Measurements from ENCODE around the gene HYI. TPM values are rescaled to one million over a fixed set of nuclear protein-coding genes. Genes with fewer than 3 reads are reported as not detected.
"Not testable (repeated sequence)": the region's sequence is repeated elsewhere in the genome, so short reads cannot be mapped to it uniquely, and the experiment has no call there.

HYI gene, protein sequence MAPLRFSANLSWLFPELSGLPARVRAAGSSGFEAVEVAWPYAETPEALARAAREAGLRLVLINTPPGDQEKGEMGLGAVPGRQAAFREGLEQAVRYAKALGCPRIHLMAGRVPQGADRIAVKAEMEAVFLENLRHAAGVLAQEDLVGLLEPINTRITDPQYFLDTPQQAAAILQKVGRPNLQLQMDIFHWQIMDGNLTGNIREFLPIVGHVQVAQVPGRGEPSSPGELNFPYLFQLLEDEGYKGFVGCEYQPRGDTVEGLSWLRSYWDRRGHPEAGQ
- 1 to 10 TPM; 5.5 to 5.7 TPM for total RNA-seq
- polyA plus RNA-seq, result 2.4 TPM

DNA sequence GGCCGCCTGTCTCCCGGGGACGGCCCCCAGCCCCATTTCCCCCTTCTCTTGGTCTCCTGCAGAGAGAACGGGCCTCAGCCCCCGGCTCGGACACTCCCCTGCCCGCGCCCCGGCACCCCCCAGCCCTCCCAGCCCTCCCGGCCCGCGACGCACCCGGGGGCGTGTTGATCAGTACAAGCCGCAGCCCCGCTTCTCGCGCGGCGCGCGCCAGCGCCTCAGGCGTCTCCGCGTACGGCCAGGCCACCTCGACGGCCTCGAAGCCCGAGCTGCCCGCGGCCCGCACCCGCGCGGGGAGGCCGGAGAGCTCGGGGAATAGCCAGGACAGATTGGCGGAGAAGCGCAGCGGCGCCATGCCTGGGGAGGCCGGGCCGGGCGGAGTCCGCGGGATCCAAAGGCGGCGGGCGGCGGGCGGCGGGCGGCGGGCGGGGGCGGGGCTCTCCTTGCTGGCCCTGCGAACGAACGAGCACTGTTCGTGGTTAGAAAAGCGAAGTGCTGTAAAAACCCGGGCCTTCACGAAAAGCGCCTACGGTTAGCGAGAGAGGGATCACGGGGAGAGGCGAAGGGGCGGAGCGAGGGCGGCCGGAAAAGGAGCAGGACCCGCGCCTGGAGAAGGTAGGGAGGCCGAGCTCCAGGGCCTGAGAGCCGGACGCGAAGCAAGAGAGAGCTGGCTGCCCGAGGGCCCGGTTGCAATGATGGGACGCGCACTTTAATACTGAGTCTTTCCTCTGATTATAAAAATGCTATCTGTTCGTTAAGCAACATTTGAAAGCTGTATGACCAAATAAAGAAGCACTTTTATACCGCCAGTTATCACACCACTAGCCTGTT is at the start of gene HYI:
TSS of gene HYI (minus strand) at position 490 of the 828 bp plus-strand sequence. CDS start at position 352, 138 bp downstream.
- POLR2A ChIA-PET, result interaction anchor here (1.0 kb wide), 1 partner anchor 9 kb away, joined by 3 read pairs; no protein-coding TSS in a partner anchor
- peaks cover 19 to 27% (median 19%) of the 10 kb centered on the region in 3 donors for H3K4me1 Mint-ChIP-seq
- peak; percentile 42 to 74 (median 50) for DNase-seq
- peaks cover 5% of the 10 kb centered on the region for H3K27me3 ChIP-seq (ENCODE audit: insufficient read depth, low read length, poor library complexity, severe bottlenecking)
- peaks cover 9 to 33% of the 10 kb centered on the region in 2 donors for H3K27me3 Mint-ChIP-seq
- H3K36me3 ChIP-seq (ENCODE audit: insufficient read depth, low read length), result peaks cover 14% of the 10 kb centered on the region
- peak within 1 kb of the TSS; percentile 59 to 96 (median 87) for H3K27ac Mint-ChIP-seq
- no peak within 1 kb of the TSS for H3K27ac ChIP-seq (ENCODE audit: low read depth, low read length)
- CTCF ChIA-PET, result interaction anchor here (1.4 kb wide), 1 partner anchor 10 kb away, joined by 6 read pairs; no protein-coding TSS in a partner anchor
- peak within 1 kb of the TSS; percentile 84 to 93 (median 88) for H3K4me3 Mint-ChIP-seq
- H3K36me3 Mint-ChIP-seq, result peaks cover 0 to 33% (median 13%) of the 10 kb centered on the region in 3 donors
- peak within 1 kb of the TSS; percentile 73 for H3K4me3 ChIP-seq (ENCODE audit: low read length)
- H3K9me3 ChIP-seq (ENCODE audit: low read length), result no peaks in the 10 kb centered on the region
- no peaks in the 10 kb centered on the region for H3K9me3 Mint-ChIP-seq
- H3K4me1 ChIP-seq (ENCODE audit: insufficient read depth, low read length), result peaks cover 9% of the 10 kb centered on the region

DNA sequence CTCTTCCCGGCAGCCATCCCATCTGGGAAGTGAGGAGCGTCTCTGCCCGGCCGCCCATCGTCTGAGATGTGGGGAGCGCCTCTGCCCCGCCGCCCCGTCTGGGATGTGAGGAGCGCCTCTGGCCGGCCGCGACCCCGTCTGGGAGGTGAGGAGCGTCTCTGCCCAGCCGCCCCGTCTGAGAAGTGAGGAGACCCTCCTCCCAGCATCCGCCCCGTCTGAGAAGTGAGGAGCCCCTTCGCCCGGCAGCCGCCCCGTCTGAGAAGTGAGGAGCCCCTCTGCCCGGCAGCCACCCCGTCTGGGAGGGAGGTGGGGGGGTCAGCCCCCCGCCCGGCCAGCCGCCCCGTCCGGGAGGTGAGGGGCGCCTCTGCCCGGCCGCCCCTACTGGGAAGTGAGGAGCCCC is 48.1 kb upstream of the HYI start:
- H3K36me3 ChIP-seq (ENCODE audit: insufficient read depth, low read length); H3K36me3 Mint-ChIP-seq; H3K27ac ChIP-seq (ENCODE audit: low read depth, low read length); H3K4me3 Mint-ChIP-seq; H3K4me1 ChIP-seq (ENCODE audit: insufficient read depth, low read length); POLR2A ChIA-PET; H3K4me1 Mint-ChIP-seq; H3K27me3 ChIP-seq (ENCODE audit: insufficient read depth, low read length, poor library complexity, severe bottlenecking); H3K9me3 ChIP-seq (ENCODE audit: low read length); H3K4me3 ChIP-seq (ENCODE audit: low read length); DNase-seq; H3K27ac Mint-ChIP-seq; CTCF ChIA-PET; H3K9me3 Mint-ChIP-seq: not testable (repeated sequence)
- peaks cover 15 to 43% of the 10 kb centered on the region in 2 donors for H3K27me3 Mint-ChIP-seq

DNA sequence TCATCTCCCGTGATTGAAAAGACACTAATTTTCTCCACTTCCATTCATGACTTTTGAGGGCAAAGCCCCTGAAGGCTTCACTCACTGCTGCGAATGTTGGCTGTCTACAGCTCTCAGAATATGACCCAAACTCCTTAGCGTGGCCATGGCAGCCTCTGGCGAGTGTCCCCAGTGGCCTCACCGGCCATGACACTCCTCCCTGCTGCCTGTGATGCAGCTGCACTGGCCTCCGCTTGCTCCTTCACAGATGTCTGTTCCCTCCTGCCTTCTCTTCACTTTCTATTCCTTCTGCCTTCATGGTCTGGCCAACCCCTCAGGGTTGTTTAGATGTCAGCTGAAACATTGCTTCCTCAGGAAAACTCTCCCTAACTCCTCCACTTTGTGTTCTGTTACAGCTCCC is 46.2 kb upstream of the HYI start:
- no peaks in the 10 kb centered on the region for H3K9me3 Mint-ChIP-seq
- POLR2A ChIA-PET, result no interaction called here

DNA sequence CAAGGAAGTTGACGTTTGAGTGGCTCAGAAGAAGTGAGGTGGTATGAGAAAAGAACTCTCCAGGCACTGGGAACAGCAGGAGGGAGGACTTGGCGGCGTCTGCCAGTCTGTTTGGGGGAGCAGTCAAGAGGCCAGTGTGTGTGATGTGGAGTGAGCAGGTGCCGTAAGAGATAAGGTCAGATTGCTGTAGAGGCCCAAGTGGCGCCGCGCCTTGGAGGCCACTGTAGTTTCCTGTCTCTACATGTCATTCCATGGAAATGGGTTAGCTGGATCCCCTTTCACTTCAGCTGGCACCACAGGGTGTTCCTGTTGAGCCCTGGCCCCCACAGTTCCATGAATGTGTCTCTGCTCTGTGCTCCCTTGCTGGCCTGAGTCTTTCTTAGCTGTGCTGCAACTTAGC is 41.5 kb upstream of the HYI start:
- Histone ChIP-seq H3K9me3 (ENCODE audit: low read length) (no peaks in the 10 kb centered on the region), H3K4me1 (ENCODE audit: insufficient read depth, low read length) (no peaks in the 10 kb centered on the region), H3K36me3 (ENCODE audit: insufficient read depth, low read length) (no peaks in the 10 kb centered on the region), H3K27ac (ENCODE audit: low read depth, low read length) (no peak overlapping the region), H3K4me3 (ENCODE audit: low read length) (no peak overlapping the region), H3K27me3 (ENCODE audit: insufficient read depth, low read length, poor library complexity, severe bottlenecking) (no peaks in the 10 kb centered on the region)
- no peaks in the 10 kb centered on the region for H3K4me1 Mint-ChIP-seq
- peaks cover 9 to 19% (median 12%) of the 10 kb centered on the region in 5 donors for H3K9me3 Mint-ChIP-seq
- CTCF ChIA-PET, result no interaction called here
- no peak overlapping the region for H3K4me3 Mint-ChIP-seq
- POLR2A ChIA-PET, result no interaction called here
- no peak overlapping the region for H3K27ac Mint-ChIP-seq
- H3K36me3 Mint-ChIP-seq, result peaks cover 0 to 14% (median 0%) of the 10 kb centered on the region in 3 donors
- DNase-seq, result no peak
- peaks cover 13 to 38% of the 10 kb centered on the region in 2 donors for H3K27me3 Mint-ChIP-seq

More for the DNA sequence above, 46.2 kb upstream of the HYI start:
- Mint-ChIP-seq H3K36me3 (no peaks in the 10 kb centered on the region), H3K4me1 (no peaks in the 10 kb centered on the region), H3K4me3 (no peak overlapping the region), H3K27me3 (peaks cover 12 to 46% of the 10 kb centered on the region in 2 donors), H3K27ac (no peak overlapping the region)
- H3K9me3 ChIP-seq (ENCODE audit: low read length), result no peaks in the 10 kb centered on the region
- H3K4me1 ChIP-seq (ENCODE audit: insufficient read depth, low read length), result no peaks in the 10 kb centered on the region
- no peaks in the 10 kb centered on the region for H3K36me3 ChIP-seq (ENCODE audit: insufficient read depth, low read length)
- H3K4me3 ChIP-seq (ENCODE audit: low read length), result no peak overlapping the region
- CTCF ChIA-PET, result no interaction called here
- no peak for DNase-seq
- H3K27me3 ChIP-seq (ENCODE audit: insufficient read depth, low read length, poor library complexity, severe bottlenecking), result no peaks in the 10 kb centered on the region
- H3K27ac ChIP-seq (ENCODE audit: low read depth, low read length), result no peak overlapping the region

DNA sequence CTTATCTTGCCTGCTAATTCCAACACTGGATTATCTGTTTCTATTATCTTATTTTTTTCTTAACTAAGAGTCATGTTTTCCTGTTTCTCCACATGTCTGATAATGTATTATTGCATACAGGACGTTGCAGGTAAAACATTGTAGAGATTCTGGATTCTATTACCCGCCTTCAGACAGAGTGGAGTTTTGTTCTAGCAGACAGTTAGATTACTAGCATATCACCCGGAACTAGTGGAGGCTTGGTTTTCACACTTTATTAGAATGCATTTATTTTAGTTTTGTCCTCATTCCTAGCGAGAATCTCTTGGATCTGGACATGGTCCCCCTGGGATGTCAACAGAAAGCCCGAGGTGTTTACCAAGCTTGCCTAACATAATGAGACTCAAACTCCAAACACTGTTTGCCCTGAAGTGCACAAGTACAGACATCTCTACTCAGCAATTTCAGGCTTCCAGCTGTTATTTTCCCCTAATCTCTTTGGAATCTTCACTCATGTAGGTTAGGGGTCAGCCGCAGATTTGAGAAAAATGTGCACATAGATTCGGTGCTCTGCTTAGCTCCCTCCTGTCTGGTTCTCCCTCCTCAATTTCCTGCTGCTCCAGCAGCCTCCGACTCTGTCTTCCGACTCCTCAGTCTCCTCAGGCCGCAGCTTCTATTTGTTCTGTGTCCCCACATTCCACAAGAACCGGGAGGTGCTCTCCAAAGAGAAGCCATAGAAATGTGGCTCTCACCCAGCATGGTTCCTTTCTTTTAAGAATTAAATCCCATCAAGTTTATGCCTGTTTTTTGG is 40.1 kb upstream of the HYI start:
- ChIA-PET POLR2A (no interaction called here), CTCF (no interaction called here)
- peak overlapping the region in 1 of 7 donors; percentile 2 for H3K4me3 Mint-ChIP-seq
- Histone ChIP-seq H3K4me1 (ENCODE audit: insufficient read depth, low read length) (no peaks in the 10 kb centered on the region), H3K4me3 (ENCODE audit: low read length) (no peak overlapping the region), H3K9me3 (ENCODE audit: low read length) (no peaks in the 10 kb centered on the region), H3K36me3 (ENCODE audit: insufficient read depth, low read length) (no peaks in the 10 kb centered on the region), H3K27ac (ENCODE audit: low read depth, low read length) (no peak overlapping the region), H3K27me3 (ENCODE audit: insufficient read depth, low read length, poor library complexity, severe bottlenecking) (no peaks in the 10 kb centered on the region)
- no peak for DNase-seq
- peaks cover 2 to 18% (median 3%) of the 10 kb centered on the region in 3 donors for H3K36me3 Mint-ChIP-seq
- peaks cover 21 to 32% (median 24%) of the 10 kb centered on the region in 5 donors for H3K9me3 Mint-ChIP-seq
- H3K27ac Mint-ChIP-seq, result no peak overlapping the region
- H3K27me3 Mint-ChIP-seq, result peaks cover 15 to 33% of the 10 kb centered on the region in 2 donors
- H3K4me1 Mint-ChIP-seq, result no peaks in the 10 kb centered on the region

DNA sequence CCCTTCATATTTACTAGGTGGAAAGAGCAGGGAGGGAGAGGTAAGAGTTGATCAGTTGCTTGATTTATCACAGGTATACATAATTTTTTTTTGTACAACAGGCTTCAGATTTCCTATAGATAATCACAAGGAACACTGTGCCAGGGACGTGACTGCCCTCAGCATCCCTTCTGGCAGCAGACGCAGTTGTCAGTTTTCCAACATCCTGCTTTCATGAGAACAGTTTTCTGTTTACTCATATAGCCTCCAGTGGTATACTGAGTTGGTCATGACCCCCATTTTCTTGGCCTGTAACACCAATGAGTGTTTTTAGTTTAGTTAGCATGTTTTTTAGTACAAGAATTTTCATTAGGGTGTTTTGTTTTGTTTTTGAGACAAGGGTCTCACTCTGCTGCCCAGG is 39.1 kb upstream of the HYI start:
- POLR2A ChIA-PET, result no interaction called here
- H3K9me3 Mint-ChIP-seq, result peaks cover 27 to 41% (median 32%) of the 10 kb centered on the region in 5 donors
- Histone ChIP-seq H3K4me3 (ENCODE audit: low read length) (no peak overlapping the region), H3K27me3 (ENCODE audit: insufficient read depth, low read length, poor library complexity, severe bottlenecking) (no peaks in the 10 kb centered on the region), H3K9me3 (ENCODE audit: low read length) (no peaks in the 10 kb centered on the region), H3K36me3 (ENCODE audit: insufficient read depth, low read length) (no peaks in the 10 kb centered on the region), H3K4me1 (ENCODE audit: insufficient read depth, low read length) (no peaks in the 10 kb centered on the region), H3K27ac (ENCODE audit: low read depth, low read length) (no peak overlapping the region)
- no peak for DNase-seq
- H3K27me3 Mint-ChIP-seq, result peaks cover 17 to 29% of the 10 kb centered on the region in 2 donors
- no peak overlapping the region for H3K27ac Mint-ChIP-seq
- peaks cover 2 to 24% (median 6%) of the 10 kb centered on the region in 3 donors for H3K36me3 Mint-ChIP-seq
- H3K4me1 Mint-ChIP-seq, result no peaks in the 10 kb centered on the region
- H3K4me3 Mint-ChIP-seq, result no peak overlapping the region
- CTCF ChIA-PET, result no interaction called here

DNA sequence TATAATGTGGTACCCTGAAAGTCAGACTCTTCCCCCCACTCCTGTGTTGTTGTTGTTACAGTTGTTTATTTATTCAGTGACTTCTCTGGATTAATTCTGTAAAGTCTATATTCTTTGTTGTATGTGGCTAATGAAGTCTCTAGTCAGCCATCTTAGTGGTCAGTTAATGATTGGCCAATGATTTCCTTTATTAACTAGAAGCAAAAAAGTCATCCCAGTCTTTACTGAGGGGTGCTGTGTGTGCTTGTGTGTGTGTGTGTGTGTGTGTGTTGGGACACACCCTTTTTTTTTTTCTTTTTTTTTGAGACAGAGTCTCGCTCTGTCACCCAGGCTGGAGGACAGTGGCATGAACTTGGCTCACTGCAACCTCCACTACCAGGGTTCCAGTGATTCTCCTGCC is 37.3 kb upstream of the HYI start:
- Mint-ChIP-seq H3K4me3 (no peak overlapping the region), H3K9me3 (peaks cover 33 to 49% (median 39%) of the 10 kb centered on the region in 5 donors), H3K27ac (no peak overlapping the region), H3K4me1 (no peaks in the 10 kb centered on the region), H3K36me3 (peaks cover 2 to 31% (median 6%) of the 10 kb centered on the region in 3 donors), H3K27me3 (peaks cover 17 to 19% of the 10 kb centered on the region in 2 donors)
- Histone ChIP-seq H3K27ac (ENCODE audit: low read depth, low read length) (no peak overlapping the region), H3K4me1 (ENCODE audit: insufficient read depth, low read length) (no peaks in the 10 kb centered on the region), H3K4me3 (ENCODE audit: low read length) (no peak overlapping the region), H3K27me3 (ENCODE audit: insufficient read depth, low read length, poor library complexity, severe bottlenecking) (no peaks in the 10 kb centered on the region), H3K36me3 (ENCODE audit: insufficient read depth, low read length) (no peaks in the 10 kb centered on the region), H3K9me3 (ENCODE audit: low read length) (no peaks in the 10 kb centered on the region)
- no peak for DNase-seq
- ChIA-PET POLR2A (interaction anchor here (0.6 kb wide), 1 partner anchor 36 kb away, joined by 5 read pairs; no protein-coding TSS in a partner anchor), CTCF (no interaction called here)
